ENCODE results near the gene DPYD.

DPYD gene

DNA sequence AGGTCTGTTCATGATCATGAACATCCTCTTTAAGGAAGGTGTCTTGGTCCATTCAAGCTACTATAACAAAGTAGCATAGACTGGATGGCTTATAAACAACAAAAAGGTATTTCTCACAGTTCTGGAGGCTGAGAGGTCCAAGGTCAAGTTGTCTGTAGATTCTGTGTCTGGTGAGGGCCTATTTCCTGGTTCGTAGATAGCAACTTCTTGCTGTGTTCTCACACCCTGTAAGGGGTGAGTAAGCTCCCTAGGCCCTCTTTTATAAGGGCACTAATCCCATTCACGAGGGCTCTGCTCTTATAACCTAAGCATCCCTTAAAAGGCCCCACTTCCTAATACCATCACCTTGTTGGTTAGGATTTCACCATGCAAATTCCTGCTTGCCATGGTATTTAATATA is 851.5 kb downstream of the DPYD start:
- H3K4me3 ChIP-seq (ENCODE audit: low read length), result no peak overlapping the region
- TF ChIP-seq ZNF274 (IDR thresholded peaks at IDR 0.05; ENCODE audit: low read depth, low read length), result no peak

DNA sequence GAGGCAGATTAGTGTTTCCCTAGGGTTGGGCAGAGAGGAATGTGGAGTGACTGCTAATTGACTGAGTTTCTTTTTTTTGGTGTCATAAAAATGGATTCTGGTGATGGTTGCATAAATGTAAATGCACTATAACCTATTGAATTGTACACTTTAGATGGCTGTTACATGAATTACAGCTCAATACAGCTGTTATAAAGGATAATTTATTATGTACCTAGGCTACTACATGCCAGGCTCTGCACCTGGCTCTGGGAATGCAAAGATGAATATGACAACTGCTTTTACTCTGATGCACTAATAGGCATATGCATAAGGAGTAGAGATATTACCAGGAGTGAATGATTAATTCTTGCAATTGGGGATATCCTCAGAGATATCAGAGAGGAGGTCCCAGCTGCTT is 854.0 kb downstream of the DPYD start:
- H3K4me3 ChIP-seq (ENCODE audit: low read length), result no peak overlapping the region
- TF ChIP-seq ZNF274 (IDR thresholded peaks at IDR 0.05; ENCODE audit: low read depth, low read length), result no peak

- no peak for TF ChIP-seq ZNF274 (IDR thresholded peaks at IDR 0.05; ENCODE audit: low read depth, low read length)
- H3K4me3 ChIP-seq (ENCODE audit: low read length), result no peak overlapping the region
Observed at GRCh38 chr1:97063532-97063931, 857.3 kb downstream of the DPYD start.

GRCh38 chr1:97061604-97062003 is 859.2 kb downstream of the DPYD start:
- no peak for TF ChIP-seq ZNF274 (IDR thresholded peaks at IDR 0.05; ENCODE audit: low read depth, low read length)
- H3K4me3 ChIP-seq (ENCODE audit: low read length), result no peak overlapping the region

GRCh38 chr1:97056386-97056785 is 864.4 kb downstream of the DPYD start:
- no peak overlapping the region for H3K4me3 ChIP-seq (ENCODE audit: low read length)
- no peak for TF ChIP-seq ZNF274 (IDR thresholded peaks at IDR 0.05; ENCODE audit: low read depth, low read length)

- TF ChIP-seq ZNF274 (IDR thresholded peaks at IDR 0.05; ENCODE audit: low read depth, low read length), result no peak
- H3K4me3 ChIP-seq (ENCODE audit: low read length), result no peak overlapping the region
Observed at GRCh38 chr1:97053268-97053667, 867.6 kb downstream of the DPYD start.

DNA sequence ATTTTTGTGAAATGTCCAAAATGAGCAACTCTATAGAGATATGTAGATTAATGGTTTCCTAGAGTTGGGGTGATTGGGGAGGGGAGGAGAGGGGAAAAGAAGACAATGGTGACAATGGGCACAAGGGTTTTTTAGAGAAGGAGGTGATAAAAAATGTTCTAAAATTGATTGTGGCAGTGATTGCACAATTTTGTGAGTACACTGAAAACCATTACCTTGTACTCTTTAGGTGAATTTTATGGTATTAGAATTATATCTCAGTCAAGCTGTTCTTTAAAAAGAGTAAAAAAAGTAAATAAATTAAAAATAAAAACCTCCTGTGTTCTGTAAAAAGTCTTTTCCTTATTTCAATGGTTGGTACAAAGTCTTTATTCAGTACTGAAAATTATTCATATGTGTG is 869.0 kb downstream of the DPYD start:
- TF ChIP-seq ZNF274 (IDR thresholded peaks at IDR 0.05; ENCODE audit: low read depth, low read length), result no peak
- H3K4me3 ChIP-seq (ENCODE audit: low read length), result no peak overlapping the region

DNA sequence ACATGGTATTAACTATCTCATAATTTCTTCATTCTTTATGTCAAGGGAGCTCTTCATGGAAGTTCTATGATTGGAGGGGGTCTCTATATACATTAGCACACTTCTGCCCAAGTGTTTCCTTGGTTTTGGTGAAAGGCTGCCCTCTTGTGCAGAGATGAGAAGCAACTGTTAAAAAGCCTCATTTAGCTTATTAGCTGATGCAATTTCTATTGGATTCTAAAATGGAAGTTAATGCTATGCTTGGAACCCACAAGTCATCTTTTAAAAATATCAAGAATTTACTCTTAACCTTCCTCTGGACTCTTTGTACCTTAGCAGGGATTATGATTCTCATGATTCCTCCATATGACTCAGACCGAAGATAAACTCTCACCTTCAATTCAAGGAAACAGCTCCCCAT is 870.3 kb downstream of the DPYD start:
- TF ChIP-seq ZNF274 (IDR thresholded peaks at IDR 0.05; ENCODE audit: low read depth, low read length), result no peak
- H3K4me3 ChIP-seq (ENCODE audit: low read length), result no peak overlapping the region

- TF ChIP-seq ZNF274 (IDR thresholded peaks at IDR 0.05; ENCODE audit: low read depth, low read length), result no peak
Observed at GRCh38 chr1:97047421-97047793, 873.4 kb downstream of the DPYD start.

DNA sequence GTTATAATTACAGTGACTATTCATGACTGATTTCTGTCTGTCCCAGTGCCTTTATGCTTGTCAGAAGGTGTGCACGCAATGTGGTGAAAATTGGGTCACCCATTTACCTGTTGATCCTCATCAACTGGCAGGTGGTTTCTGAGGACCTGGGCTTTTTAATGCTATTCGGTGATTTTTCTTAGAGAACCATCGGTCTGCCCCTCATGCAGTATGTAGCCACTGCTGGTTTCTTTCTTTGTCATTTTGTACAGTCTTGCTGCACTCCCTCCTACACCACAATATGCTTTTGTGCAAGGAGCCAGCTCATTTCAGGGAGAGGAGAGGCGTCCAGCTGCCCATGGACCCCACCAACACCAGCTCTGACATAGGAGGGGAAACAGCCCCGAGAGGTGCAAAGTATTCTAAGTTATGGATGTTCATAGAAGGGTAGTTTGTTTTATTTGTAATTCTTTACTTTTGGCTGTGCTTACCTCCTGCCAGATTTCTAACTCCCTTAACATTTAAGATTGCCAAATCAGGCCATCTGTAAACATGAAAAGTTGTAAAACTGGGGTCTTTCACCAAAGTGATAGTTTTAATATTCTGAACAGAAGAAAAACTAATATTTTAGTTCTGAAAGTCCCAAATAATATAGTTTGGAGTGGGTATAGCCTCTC is 873.9 kb downstream of the DPYD start:
- TF ChIP-seq ZNF274 (IDR thresholded peaks at IDR 0.05; ENCODE audit: low read depth, low read length), result no peak

More at GRCh38 chr1:97047421-97047793, 873.4 kb downstream of the DPYD start:
- no peak overlapping the region for H3K4me3 ChIP-seq (ENCODE audit: low read length)

DNA sequence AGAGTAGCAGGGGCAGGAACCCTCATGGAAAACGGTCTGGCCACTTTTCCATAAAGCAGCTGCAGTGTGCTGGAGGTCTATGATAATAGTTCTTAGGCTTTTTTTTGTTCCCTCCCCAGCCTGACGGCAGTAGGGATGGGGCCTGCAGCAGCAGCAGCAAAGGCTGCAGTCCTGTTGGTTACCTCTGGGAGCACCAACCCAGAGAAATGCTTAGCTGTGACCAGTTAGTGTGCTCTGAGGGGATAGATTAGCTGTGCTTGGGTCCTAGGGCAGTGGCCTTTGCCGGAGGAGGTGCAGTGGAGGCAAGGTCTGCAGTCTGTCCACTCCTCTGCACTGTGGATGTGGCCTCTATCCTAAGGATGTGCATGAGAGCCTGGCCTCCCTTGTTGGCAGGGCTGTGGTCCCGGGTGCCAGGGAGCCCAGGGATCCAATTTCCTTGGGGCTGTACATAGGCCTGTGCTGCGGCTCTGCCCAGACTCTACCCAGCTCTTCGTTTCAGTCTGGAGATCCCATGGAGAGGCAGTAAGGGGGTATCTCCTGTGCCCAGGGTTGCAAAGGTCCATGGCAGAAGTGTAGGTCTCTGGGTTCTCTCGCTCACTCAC is 876.6 kb downstream of the DPYD start:
- H3K4me3 ChIP-seq (ENCODE audit: low read length), result no peak overlapping the region
- TF ChIP-seq ZNF274 (IDR thresholded peaks at IDR 0.05; ENCODE audit: low read depth, low read length), result no peak

More for the DNA sequence above, 873.9 kb downstream of the DPYD start:
- H3K4me3 ChIP-seq (ENCODE audit: low read length), result no peak overlapping the region

DNA sequence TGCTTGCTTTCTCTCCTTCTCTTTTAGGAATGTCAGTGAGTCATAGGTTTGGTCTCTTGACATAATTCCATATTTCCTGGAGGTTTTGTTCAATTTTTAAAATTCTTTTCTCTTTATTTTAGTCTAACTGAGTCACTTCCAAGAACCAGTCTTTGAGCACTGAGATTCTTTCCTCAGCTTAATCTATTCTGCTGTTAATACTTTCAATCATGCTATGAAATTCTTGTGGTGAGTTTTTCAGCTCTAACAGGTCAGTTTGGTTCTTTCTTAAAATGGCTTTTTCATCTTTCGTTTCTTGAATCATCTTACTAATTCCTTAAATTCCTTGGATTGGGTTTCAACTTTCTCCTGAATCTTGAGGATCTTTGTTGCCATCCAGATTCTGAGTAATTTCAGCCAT is 878.3 kb downstream of the DPYD start:
- TF ChIP-seq ZNF274 (IDR thresholded peaks at IDR 0.05; ENCODE audit: low read depth, low read length), result no peak
- H3K4me3 ChIP-seq (ENCODE audit: low read length), result no peak overlapping the region

DNA sequence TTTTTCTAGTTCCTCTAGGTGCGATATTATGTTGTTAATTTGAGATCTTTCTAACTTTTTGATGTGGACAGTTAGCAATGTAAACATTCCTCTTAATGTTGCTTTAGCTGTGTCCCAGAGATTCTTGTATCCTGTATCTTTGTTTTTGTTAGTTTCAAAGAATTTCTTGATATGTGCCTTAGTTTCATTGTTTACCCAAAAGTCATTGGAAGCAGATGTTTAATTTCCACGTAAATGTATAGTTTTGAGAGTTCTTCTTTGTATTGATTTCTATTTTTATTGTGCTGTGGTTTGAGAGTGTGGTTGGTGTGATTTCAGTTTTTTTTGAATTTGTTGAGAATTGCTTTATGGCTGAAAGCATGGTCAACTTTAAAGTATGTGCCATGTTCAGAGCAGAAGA is 879.8 kb downstream of the DPYD start:
- TF ChIP-seq ZNF274 (IDR thresholded peaks at IDR 0.05; ENCODE audit: low read depth, low read length), result no peak
- H3K4me3 ChIP-seq (ENCODE audit: low read length), result no peak overlapping the region

GRCh38 chr1:97038410-97038809 is 882.4 kb downstream of the DPYD start:
- TF ChIP-seq ZNF274 (IDR thresholded peaks at IDR 0.05; ENCODE audit: low read depth, low read length), result no peak
- no peak overlapping the region for H3K4me3 ChIP-seq (ENCODE audit: low read length)

- TF ChIP-seq ZNF274 (IDR thresholded peaks at IDR 0.05; ENCODE audit: low read depth, low read length), result no peak
Observed at GRCh38 chr1:97034651-97035050, 886.2 kb downstream of the DPYD start.

DNA sequence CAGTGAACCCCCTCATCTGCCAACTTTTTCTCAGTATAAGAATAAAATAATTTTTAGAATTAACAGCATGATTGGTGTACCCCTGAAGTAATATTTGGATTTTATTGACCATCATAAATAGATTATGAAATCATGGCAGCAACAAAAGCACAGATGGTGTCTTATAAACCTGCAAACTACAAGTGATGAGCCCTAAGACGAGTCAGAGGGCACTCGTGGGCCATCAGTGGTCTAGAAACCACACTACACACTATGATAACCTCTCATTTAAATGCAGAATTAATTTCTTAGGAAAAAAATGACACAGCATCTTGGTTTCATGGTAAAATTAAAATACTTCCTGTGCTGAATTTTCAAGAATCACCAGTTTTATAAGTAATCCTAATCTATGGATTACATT is 886.9 kb downstream of the DPYD start:
- H3K4me3 ChIP-seq (ENCODE audit: low read length), result no peak overlapping the region
- TF ChIP-seq ZNF274 (IDR thresholded peaks at IDR 0.05; ENCODE audit: low read depth, low read length), result no peak

More at GRCh38 chr1:97034651-97035050, 886.2 kb downstream of the DPYD start:
- no peak overlapping the region for H3K4me3 ChIP-seq (ENCODE audit: low read length)

Data from GM08714 (cell line).